ENCODE measurements around the gene MYOM3. TPM values are rescaled to one million over a fixed set of nuclear protein-coding genes. Genes with fewer than 3 reads are reported as not detected.

MYOM3 gene
- total and polyA plus RNA-seq, 2 of the 13 experiments (the other 11 are each of a cell fraction or from before 2014, with no cell fraction given): 5.8 to 15.3 TPM

- TF ChIP-seq ZNF749 (CRISPR knock-in tag; IDR thresholded peaks at IDR 0.05; ENCODE audit: borderline replicate concordance) (no peak), POLR2G (IDR thresholded peaks at IDR 0.05; ENCODE audit: low read depth, low read length) (no peak), ZNF83 (CRISPR knock-in tag; IDR thresholded peaks at IDR 0.05; ENCODE audit: borderline replicate concordance) (no peak)
Measured at GRCh38 chr1:24060482-24060881, 51.5 kb downstream of the MYOM3 start (continued).

GRCh38 chr1:24058671-24059455 is 53.1 kb downstream of the MYOM3 start:
- ChIA-PET CTCF (ENCODE audit: low intra/inter-chr PET ratio, low total read pairs) (no interaction called here), POLR2A (no interaction called here)
- DNase-seq (ENCODE audit: low spot score) (no peak), FAIRE-seq (no peak), ATAC-seq (no peak)
- intact Hi-C loops (cut with micrococcal nuclease; ENCODE audit: unreplicated experiment) (no loop called here), in situ Hi-C loops (cut with HindIII; ENCODE audit: extremely low pct_ligation_motif_present, low pct_unique_long_range_greater_than_20kb) (no loop called here)
- Histone ChIP-seq H3K4me1 (ENCODE audit: insufficient read depth, low read length) (no peaks in the 10 kb centered on the region), H3K4me2 (ENCODE audit: low read depth, low read length) (no peak overlapping the region), H3K4me3 (replicated peaks in 1 of 3; ENCODE audit: insufficient read depth in 1 of 3, low read depth in 2 of 3, low read length in 3 of 3) (no peak overlapping the region), H3K36me3 (replicated peaks in 1 of 2; ENCODE audit: control insufficient read depth in 1 of 2, insufficient read depth in 2 of 2, low read length in 2 of 2) (peaks cover 1 to 8% of the 10 kb centered on the region in 2 experiments; a peak in 2 of 5 replicates), H2AFZ (ENCODE audit: low read length) (no peak overlapping the region), H4K20me1 (ENCODE audit: insufficient read depth, low read length) (no peaks in the 10 kb centered on the region), H3K79me2 (ENCODE audit: insufficient read depth, low read length) (no peaks in the 10 kb centered on the region), H3K9ac (ENCODE audit: insufficient read depth, low read depth, low read length) (no peak overlapping the region), H3K9me3 (ENCODE audit: low read length) (no peaks in the 10 kb centered on the region), H3K27ac (ENCODE audit: extremely low read length, insufficient read depth, low read length) (no peak overlapping the region), H3K27me3 (ENCODE audit: control insufficient read depth in 1 of 2, insufficient read depth in 2 of 2, low read length in 2 of 2) (no peaks in the 10 kb centered on the region)
- TF ChIP-seq FOXP1 (IDR thresholded peaks at IDR 0.05) (no peak), FOXP1 (CRISPR knock-in tag; IDR thresholded peaks at IDR 0.05) (no peak), DZIP1 (CRISPR knock-in tag; IDR thresholded peaks at IDR 0.05) (no peak), CSRNP2 (CRISPR knock-in tag; conservative IDR thresholded peaks at IDR 0.05; ENCODE audit: low read depth) (no peak), SP5 (CRISPR knock-in tag; IDR thresholded peaks at IDR 0.05; ENCODE audit: borderline replicate concordance, low read depth) (no peak), ZNF281 (CRISPR knock-in tag; IDR thresholded peaks at IDR 0.05; ENCODE audit: borderline replicate concordance) (no peak), ZNF343 (CRISPR knock-in tag; IDR thresholded peaks at IDR 0.05) (no peak), AGO2 (optimal IDR thresholded peaks at IDR 0.05; ENCODE audit: low read depth, low read length) (no peak), NONO (IDR thresholded peaks at IDR 0.05) (no peak), NONO (CRISPR knock-in tag; conservative IDR thresholded peaks at IDR 0.05) (no peak), DDIT3 (CRISPR knock-in tag; IDR thresholded peaks at IDR 0.05) (no peak), HNRNPL (IDR thresholded peaks at IDR 0.05; ENCODE audit: low read depth, low read length) (no peak)
- 98% methylated on average over 14 of the region's 14 CpGs for WGBS (ENCODE audit: low lambda C conversion rate)
- BruUV-seq (replicated peaks): no TSS peak

Measured in HepG2 (cell line).